Measurements from ENCODE around the gene GPC2. TPM values are rescaled to one million over a fixed set of nuclear protein-coding genes. Genes with fewer than 3 reads are reported as not detected.

Gene GPC2
- total RNA-seq, 1 donor from 2014 or later = 3.9 TPM

GRCh38 chr7:100119970-100120732 is 57.0 kb downstream of the GPC2 start:
- peak; percentile 80 for DNase-seq

Other genes with a start within 250 kb of the GPC2 start
- gene GJC3, start 247.8 kb downstream of the GPC2 start, total RNA-seq = 0.49 TPM
- gene AZGP1, start 201.3 kb downstream of the GPC2 start, total RNA-seq = 39.4 TPM
- gene ZKSCAN1, start 161.8 kb downstream of the GPC2 start, total RNA-seq = 38.1 TPM
- gene ZSCAN21, start 127.6 kb downstream of the GPC2 start, total RNA-seq = 8.4 TPM
- gene ZNF3, start 95.7 kb downstream of the GPC2 start, total RNA-seq = 24.8 TPM
- gene COPS6, start 88.4 kb downstream of the GPC2 start, total RNA-seq = 46.1 TPM
- 47.5 TPM for gene MCM7, start 76.0 kb downstream of the GPC2 start, total RNA-seq
- 12.8 TPM for gene AP4M1, start 75.7 kb downstream of the GPC2 start, total RNA-seq
- gene TAF6, start 58.0 kb downstream of the GPC2 start, total RNA-seq = 16.3 TPM
- gene CNPY4, start 57.7 kb downstream of the GPC2 start, total RNA-seq = 23.4 TPM
- 1.1 TPM for gene MBLAC1, start 50.4 kb downstream of the GPC2 start, total RNA-seq
- 73.6 TPM for gene LAMTOR4, start 28.5 kb downstream of the GPC2 start, total RNA-seq
- 5.3 TPM for gene TRAPPC14, start 18.7 kb downstream of the GPC2 start, total RNA-seq
- gene GAL3ST4, start 8.8 kb downstream of the GPC2 start, total RNA-seq = 3.4 TPM
- 0.89 TPM for gene STAG3, start 537 bp upstream of the GPC2 start, total RNA-seq
- not detected for gene PVRIG, start 42.6 kb upstream of the GPC2 start, total RNA-seq
- not detected for gene SPDYE3, start 130.3 kb upstream of the GPC2 start, total RNA-seq
- 13.4 TPM for gene PILRB, start 180.7 kb upstream of the GPC2 start, total RNA-seq
- gene PILRA, start 196.1 kb upstream of the GPC2 start, total RNA-seq = 3.2 TPM